HG03439 (cell line): ENCODE measurements around the gene HEMK1.
A peak's percentile ranks its signal among the peaks of the same experiment; 100 is the strongest.

Source experiments
- ATAC-seq: cut with Tn5 transposase; IDR thresholded peaks from one replicate; pipeline ENCODE4 v1.9.1; 2021; ENCODE audit warnings: mild to moderate bottlenecking, moderate library complexity; ENCODE audit not compliant: unreplicated experiment

HEMK1 gene

GRCh38 chr3:50542177-50543034 is 26.9 kb upstream of the HEMK1 start:
- ATAC-seq: no peak

- ATAC-seq: no peak
Measured at GRCh38 chr3:50545781-50546180, 23.5 kb upstream of the HEMK1 start.

- no peak for ATAC-seq
Measured at GRCh38 chr3:50549226-50549625, 20.1 kb upstream of the HEMK1 start.

GRCh38 chr3:50550079-50550736 is 19.1 kb upstream of the HEMK1 start:
- no peak for ATAC-seq

GRCh38 chr3:50551054-50551659 is 18.2 kb upstream of the HEMK1 start:
- ATAC-seq: no peak

- no peak for ATAC-seq
Measured at GRCh38 chr3:50551681-50552435, 17.5 kb upstream of the HEMK1 start.

GRCh38 chr3:50552598-50552997 is 16.7 kb upstream of the HEMK1 start:
- no peak for ATAC-seq

GRCh38 chr3:50554553-50554952 is 14.8 kb upstream of the HEMK1 start:
- no peak for ATAC-seq

GRCh38 chr3:50557106-50557505 is 12.2 kb upstream of the HEMK1 start:
- no peak for ATAC-seq

GRCh38 chr3:50557915-50558314 is 11.4 kb upstream of the HEMK1 start:
- ATAC-seq: no peak

- no peak for ATAC-seq
Measured at GRCh38 chr3:50559702-50560101, 9.6 kb upstream of the HEMK1 start.

- no peak for ATAC-seq
Measured at GRCh38 chr3:50562861-50563260, 6.5 kb upstream of the HEMK1 start.

- ATAC-seq: no peak
Measured at GRCh38 chr3:50563867-50564266, 5.5 kb upstream of the HEMK1 start.

- ATAC-seq: no peak
Measured at GRCh38 chr3:50564321-50564720, 5.0 kb upstream of the HEMK1 start.

GRCh38 chr3:50567011-50567385 is 2.3 kb upstream of the HEMK1 start:
- no peak for ATAC-seq

GRCh38 chr3:50567386-50568167 is 1.7 kb upstream of the HEMK1 start, which contains the start of gene C3orf18:
C3orf18 (minus strand) TSS chr3:50567747; CDS start chr3:50565699, 2,048 bp downstream.
- ATAC-seq: peak; percentile 78

GRCh38 chr3:50570508-50571279 is 1.4 kb downstream of the HEMK1 start:
- ATAC-seq: no peak

- no peak for ATAC-seq
Measured at GRCh38 chr3:50571486-50571885, 2.2 kb downstream of the HEMK1 start.

GRCh38 chr3:50572158-50572557 is 2.8 kb downstream of the HEMK1 start:
- no peak for ATAC-seq
